Measurements from ENCODE around the gene ZXDC. TPM values are rescaled to one million over a fixed set of nuclear protein-coding genes. Genes with fewer than 3 reads are reported as not detected.

Gene ZXDC
- total and polyA plus RNA-seq, 8 donors: 30.1 to 40.8 (median 35.5) TPM

GRCh38 chr3:126468028-126468891 lies 7.4 kb downstream of the ZXDC start:
- ATAC-seq (peak; percentile 32), DNase-seq (peak in 2 of 4 donors; percentile 53 to 77)
- intact Hi-C loops (cut with DNase I): no loop called here
- H3K4me3 ChIP-seq: no peak overlapping the region
- peaks cover 0 to 84% of the 10 kb centered on the region in 2 donors for H3K36me3 ChIP-seq
- H3K27ac ChIP-seq: peak overlapping the region in 1 of 2 donors; percentile 74
- H3K4me1 ChIP-seq: peaks cover 28 to 87% of the 10 kb centered on the region in 2 donors
- no peaks in the 10 kb centered on the region for H3K9me3 ChIP-seq
- no peaks in the 10 kb centered on the region for H3K27me3 ChIP-seq
- TF ChIP-seq CTCF (IDR thresholded peaks at IDR 0.05): no peak

- ATAC-seq: no peak
- H3K4me3 ChIP-seq: no peak overlapping the region
- H3K27ac ChIP-seq: peak overlapping the region in 1 of 2 donors; percentile 74
- peaks cover 0 to 91% of the 10 kb centered on the region in 2 donors for H3K36me3 ChIP-seq
- DNase-seq: no peak
- no peak for TF ChIP-seq CTCF (IDR thresholded peaks at IDR 0.05)
- intact Hi-C loops (cut with DNase I): no loop called here
- peaks cover 21 to 80% of the 10 kb centered on the region in 2 donors for H3K4me1 ChIP-seq
- no peaks in the 10 kb centered on the region for H3K9me3 ChIP-seq
- no peaks in the 10 kb centered on the region for H3K27me3 ChIP-seq
Observed at GRCh38 chr3:126467611-126467955, 8.1 kb downstream of the ZXDC start.

DNA sequence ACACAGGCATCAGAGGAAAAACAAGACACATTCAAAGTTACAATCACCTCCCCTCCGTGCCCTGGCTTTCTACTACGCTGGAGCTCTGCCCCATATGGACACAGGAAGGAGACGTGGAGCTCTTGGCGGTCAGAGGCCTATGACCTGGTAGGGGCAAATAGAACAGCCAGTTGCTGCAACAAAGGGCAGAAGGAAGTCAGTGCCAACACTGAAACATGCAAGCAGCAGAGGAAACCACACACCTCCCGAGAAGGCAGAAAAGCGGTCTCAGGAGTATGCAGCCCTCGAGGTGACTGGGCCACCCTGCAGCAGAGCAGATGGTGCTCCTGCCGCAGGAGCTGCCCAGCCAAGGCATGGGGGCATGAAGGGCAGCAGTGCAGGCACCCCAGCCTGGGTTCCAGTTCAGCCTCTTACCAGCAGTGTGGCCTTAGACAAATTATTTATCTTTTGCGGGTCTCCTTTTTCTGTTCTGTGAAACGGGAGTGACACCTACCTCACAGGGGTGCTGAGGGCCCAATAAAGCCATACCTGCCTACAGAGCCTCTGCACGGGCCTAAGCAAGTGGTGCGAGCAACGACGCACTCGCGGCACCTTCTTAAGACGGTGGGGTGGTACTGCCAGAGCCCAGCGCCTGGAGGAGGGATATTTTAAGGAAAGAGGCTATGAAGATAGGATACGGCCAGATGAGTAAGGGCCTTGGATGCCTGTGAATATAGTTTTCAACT lies 8.6 kb downstream of the ZXDC start:
- H3K27me3 ChIP-seq: no peaks in the 10 kb centered on the region
- peak overlapping the region in 1 of 2 donors; percentile 74 for H3K27ac ChIP-seq
- H3K4me3 ChIP-seq: no peak overlapping the region
- ATAC-seq (no peak), DNase-seq (no peak)
- peaks cover under 1 to 96% of the 10 kb centered on the region in 2 donors for H3K36me3 ChIP-seq
- H3K4me1 ChIP-seq: peaks cover 16 to 75% of the 10 kb centered on the region in 2 donors
- intact Hi-C loops (cut with DNase I): no loop called here
- no peak for TF ChIP-seq CTCF (IDR thresholded peaks at IDR 0.05)
- no peaks in the 10 kb centered on the region for H3K9me3 ChIP-seq

DNA sequence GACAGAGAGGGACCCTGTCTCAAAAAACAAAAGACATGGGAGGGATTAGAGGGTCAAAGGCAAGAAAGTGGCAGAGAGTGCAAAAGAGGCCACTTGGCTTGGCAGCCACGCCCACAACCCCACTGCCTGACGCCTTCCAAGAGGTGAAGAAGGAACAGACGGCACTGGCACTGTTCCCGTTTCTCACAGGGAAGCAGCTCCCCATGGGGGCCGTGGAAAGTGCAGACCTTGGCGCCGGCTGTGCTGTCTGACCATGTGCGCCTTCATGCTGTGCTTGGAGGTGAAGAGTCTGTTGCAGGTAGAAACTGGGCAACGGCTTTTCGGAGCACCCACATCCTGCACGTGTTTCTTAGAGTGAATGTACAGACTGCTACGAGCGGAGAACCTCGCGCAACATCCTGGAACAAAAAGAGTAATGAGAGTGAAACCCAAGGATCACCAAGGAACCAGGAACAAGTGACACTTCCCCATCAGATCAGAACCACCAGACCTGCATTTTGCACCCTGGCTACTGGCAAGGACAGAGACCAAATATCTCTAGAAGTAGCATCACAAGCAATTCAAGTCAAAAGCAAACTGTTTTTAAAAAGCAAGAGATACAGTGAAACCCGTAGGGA lies 9.7 kb downstream of the ZXDC start:
- peak in 2 of 4 donors; percentile 74 to 87 for DNase-seq
- Histone ChIP-seq H3K27ac (peak overlapping the region in 1 of 2 donors; percentile 74), H3K27me3 (no peaks in the 10 kb centered on the region), H3K4me3 (no peak overlapping the region), H3K9me3 (no peaks in the 10 kb centered on the region), H3K4me1 (peaks cover 8 to 67% of the 10 kb centered on the region in 2 donors), H3K36me3 (peaks cover 5 to 100% of the 10 kb centered on the region in 2 donors)
- peak; percentile 14 for ATAC-seq
- intact Hi-C loops (cut with DNase I): no loop called here
- TF ChIP-seq CTCF (IDR thresholded peaks at IDR 0.05): no peak
